ENCODE data around the gene CC2D2A.

The CC2D2A gene

DNA sequence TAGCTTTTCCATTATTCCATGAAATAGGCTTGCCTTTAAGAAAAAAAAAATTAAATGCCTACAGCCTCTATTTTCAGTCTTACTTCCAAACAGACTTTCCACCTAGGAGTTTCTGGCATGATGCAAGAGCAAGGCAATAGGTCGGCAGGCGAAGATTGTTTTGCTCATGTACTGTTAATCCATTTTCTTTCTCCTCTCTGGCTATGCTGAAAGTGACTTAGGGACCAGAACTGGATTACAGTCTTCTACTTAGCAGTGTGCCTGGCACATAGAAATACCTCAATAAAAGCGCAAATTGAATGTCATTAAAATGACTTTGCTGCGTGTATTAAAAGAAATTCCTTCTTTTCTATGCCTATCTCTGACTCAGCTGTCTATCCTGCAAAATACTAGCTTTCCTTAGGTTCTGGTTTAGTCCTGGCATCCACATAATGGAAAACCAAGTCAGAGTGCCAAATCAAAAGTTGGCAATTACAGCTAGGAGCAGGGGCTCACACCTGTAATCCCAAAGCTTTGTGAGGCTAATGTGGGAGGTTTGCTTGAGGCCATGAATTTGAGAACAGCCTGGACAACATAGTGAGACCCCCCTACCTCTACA, 51.9 kb downstream of the CC2D2A start:
- no peak for DNase-seq

DNA sequence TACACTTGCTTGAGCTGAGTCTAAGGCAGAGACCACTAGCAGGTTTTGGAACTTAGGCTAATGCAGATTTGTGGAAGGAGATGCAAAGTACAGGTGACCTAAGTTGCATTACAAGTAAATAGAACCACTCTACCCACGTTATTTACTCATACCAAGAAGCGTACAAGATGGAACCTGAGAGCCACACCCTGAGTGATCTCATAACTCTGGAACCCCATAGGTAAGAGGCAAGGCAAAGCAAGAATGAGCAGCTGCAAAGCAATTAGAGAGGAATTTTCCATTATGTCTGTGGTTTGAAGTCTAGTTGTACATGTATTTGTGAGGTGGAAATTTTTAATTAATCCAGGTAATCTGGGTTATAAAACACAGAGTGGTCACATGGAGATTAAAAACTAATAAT, 55.4 kb downstream of the CC2D2A start:
- no peak for DNase-seq

DNA sequence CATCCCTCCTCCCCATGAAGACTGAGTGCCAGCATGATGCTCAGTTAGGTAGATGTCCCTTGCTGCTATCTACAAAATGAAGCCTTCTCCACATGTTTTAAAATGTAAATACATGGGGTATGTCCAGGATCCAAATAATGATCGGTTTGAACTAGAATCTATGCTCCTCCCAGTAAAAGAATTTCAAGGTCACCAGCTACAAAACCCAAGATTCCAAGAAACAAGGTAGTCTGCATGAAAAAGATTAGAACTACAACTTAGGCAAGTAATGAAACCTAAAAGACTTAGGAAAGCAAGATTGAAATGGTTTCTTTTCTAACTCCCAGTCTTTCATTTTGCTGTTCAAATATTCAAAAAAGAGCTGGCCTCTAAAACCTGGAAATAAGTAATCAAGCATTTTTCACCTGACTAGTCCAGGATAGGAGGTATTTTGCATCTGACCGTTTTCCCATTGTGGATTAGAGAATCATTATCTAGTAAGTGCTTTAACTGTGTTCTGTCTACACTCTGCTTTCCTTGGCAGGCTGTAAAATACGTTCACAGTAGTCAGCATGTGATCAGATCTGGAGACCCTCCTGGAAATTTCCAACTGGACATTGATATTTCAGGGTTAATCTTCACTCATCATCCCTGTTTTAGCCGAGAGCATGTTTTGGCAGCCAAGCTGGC, 57.4 kb downstream of the CC2D2A start:
- no peak for DNase-seq

DNA sequence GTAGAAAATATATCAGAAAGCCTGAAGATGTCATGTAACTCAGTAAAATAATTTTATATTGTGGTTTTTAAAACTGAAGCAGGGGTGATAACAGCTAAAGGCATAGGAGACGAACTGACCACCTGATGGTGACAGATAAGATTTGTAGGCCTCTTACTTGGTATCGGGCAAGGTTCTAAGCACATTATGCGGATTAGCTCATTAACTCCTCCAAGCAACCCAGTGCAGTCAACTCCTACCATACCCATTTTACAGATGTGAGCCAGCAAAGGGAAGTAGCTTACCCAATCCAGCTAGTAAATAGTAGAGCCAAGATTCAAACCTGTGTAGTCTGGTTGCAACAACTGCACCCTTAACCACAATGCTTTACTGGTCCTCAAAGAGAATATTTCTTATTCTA, 62.1 kb downstream of the CC2D2A start:
- DNase-seq, result no peak

DNA sequence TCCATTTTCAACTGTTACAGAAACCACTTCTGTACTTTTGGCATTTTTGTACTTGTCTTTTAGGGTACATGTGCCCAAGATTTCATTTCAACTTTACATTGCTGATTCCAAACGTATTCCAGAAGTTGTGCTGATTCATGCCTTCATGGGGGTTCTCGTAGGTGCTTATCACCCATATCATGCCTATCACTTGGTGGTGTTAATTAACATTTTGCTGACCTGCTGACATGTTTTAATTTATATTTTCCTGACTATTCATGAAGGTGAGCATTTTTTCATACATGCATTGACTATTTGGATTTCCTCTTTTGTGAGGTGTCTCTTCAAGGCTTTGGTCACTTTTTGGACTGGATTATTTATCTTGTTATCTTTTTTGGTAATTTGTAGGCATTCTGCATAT, 64.1 kb downstream of the CC2D2A start:
- no peak for DNase-seq

DNA sequence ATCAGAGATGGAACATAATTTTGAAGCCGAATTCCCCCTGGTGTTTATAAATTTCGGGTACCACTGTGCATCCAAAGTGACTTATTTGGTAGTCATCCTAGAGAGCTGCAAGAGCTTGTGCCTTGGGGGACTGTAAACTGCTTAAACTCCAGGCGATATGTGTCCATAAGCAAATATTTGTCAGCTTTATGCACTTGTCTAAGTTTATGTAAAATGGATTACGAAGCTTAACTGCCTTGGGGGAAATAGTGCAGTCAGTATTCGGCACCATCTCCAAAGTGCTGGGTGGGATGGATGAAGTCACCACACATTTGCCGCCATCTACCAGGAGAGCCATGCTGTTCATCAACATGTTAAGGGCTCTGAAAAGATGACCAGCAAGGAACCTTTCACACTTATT, 65.9 kb downstream of the CC2D2A start:
- no peak for DNase-seq

DNA sequence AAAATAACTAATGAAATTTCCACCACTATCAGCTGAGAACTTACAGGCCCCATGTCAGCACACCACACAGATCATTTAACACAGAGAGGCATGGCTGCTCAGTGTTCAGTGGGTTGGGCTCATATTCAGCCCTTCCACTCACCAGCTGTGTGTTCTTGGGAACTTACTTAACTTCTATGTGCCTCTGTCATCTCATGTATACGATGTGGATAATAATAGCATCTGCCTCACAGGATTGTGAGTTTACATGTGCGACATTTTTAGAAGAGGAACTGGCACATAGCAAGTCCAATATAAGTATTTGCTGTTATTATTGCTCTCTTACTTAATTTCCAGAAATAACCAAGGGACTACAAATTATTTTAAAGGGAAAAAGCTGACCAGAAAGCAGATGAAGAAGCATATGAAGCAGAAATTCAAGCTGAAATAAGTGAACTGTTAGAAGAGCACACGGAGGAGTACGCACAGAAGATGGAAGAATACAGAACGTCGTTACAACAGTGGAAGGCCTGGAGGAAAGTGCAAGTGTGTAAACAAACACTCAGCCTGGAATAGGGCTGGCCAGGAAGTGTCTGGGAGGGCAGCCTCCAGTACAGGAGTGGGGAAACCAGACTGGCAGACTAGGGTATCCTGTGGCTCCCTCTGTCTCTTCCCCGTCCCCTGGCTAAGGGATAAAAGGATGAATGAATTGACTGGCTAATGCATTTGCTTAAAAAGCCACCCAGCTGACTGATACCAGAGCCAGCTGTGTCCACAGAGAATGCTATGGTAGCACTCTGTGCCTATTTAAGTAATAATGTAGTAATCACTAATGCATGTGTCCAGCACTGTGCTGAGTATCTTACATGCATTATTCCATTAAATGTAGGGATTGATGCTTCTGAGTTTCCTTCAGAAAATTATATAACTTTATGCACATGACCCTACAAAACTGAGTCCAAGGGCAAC, 67.1 kb downstream of the CC2D2A start:
- DNase-seq, result no peak

DNA sequence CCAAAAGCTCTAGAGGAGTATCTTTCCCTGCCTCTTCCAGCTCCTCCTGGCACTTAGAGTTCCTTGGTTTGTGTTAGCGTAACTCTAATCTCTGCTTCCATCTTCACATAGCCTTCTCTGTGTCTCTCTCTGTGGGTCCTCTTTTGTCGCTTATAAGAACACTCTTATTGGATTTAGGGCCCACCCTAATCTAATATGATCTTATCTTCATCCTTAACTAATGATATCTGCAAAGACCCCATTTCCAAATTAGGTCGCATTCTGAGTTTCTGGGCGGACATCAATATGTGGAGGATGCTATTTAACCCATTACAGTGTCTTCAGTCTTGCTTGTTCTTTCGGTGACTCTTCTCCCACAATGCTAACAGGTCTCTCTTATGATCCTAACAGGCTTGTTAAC, 72.3 kb downstream of the CC2D2A start:
- no peak for DNase-seq

DNA sequence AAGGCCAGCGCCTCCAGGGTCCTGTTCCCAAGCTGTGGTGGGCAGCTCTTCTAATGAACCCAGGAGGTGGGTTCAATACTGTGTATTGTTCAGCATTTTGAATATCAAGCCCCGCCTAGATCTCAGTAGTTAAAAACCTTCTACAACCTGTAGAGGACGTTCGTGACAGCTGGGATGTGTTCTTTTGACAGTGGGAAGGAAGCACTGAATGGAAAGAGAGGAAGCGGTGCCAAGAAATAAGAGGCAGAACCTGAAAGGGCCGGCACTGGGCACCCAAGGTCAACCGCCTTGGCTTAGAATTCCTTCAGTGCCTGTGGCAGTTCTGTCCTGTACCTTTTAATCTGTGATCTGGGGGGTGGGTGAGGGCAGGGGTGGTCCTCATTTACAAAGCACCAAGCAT, 73.1 kb downstream of the CC2D2A start:
- DNase-seq, result no peak

DNA sequence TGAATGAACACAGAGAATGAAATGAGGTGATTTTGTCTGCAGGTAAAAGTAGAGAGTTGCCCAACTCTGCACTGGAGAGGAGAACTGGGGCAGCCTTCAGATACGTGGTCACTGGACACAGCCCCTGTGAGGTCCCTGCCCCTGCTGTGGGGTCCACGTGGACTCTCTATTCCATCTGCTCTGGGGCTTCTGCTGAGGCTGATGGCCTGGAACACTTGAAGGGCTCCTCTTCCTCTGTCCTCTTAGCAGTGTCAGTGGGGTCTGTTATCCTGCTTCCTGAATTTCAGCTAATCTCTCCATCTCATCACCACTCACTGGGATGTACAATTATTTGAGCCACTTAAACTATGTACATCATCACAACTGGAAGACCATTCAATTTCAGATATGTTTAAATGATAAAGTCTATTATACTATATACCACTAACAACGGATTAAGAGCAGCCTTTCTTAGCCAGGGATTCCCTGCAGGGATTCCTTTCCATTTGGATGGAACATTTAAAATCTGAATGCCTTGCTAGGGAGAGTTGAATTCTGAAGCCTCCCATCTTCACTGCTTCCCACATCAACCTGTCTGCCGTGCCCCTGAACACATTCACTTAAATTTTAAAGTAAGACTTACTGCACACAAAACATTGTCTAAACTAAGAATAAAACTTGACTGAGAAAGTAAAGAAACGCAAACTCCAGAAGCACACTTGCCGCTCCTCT, 74.0 kb downstream of the CC2D2A start:
- no peak for DNase-seq

DNA sequence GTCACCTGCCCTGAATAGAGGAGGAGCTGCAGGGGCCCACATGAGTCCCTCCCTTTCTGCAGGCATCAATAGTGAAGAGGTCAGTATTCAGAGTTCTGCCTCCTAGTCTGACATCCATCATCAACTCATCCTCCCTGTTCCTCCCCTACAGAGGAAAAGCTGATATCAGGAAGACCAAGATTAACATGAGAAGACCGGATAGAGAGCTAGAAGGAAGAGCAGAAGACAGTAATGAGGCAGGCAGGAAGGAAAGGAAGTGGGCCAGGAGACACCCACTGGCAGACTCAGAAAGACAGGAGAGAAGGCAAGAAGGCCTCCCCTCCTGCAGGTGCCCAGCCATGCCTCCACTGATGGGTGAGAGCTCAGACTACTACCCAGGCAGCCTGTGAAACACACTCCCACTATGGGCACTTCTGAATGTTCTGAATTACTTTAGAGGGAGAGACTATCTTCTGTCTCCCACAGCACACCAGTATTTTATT, 74.6 kb downstream of the CC2D2A start:
- no peak for DNase-seq

DNA sequence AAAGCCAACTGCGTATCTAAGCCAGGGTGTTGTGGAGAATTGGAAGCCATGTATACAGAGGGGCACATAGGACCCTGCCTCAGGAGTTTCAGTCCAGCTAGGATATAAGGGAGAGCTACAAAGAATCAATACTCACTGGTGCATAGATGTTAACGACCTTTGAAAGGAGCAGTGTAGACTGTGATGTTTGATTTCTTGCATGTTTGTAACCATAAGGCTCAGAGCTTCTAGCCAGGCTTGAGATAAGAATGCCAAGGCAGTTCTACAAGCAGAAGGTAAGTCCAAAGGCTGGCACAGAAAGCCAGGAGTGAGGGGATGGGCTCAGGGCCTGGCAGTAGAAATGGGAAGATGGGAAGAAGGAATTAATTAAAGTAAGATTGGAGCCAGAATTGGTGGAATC, 75.7 kb downstream of the CC2D2A start:
- no peak for DNase-seq

DNA sequence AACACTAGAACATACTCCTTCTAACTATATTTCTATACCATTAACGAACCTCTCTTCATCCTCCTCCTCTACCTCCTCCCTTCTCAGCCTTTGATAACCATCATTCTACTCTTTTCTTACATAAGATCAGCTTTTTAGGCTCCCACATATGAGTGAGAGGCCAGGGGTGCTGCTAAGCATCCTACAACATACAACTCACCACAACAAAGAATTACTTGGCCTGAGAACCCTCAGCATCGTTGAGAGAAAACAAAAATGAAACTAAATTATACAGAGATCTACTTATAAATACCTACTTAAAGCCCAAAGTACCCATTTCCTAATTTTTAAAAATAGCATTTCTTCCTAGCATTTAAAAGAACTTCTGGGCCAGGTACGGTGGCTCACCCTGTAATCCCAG, 77.7 kb downstream of the CC2D2A start:
- DNase-seq, result no peak

DNA sequence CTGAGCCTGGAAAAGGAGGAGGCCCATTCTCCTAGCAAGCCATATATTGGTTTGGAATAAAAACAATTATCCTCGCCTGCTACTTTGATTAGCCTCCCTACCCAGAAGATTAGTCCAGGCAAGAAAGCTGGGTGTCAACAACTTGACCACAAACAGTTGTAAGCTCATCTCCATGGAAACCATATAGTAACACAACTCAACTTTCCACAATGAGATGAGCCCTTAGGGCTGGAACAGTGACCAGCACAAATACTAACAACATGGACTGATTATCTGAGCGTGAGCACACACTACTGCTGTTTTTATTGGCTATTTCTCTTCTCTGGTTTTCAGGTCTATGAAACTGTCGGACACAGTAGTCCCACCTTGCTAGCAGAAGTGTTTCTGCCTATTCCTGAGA, 80.8 kb downstream of the CC2D2A start:
- no peak for DNase-seq

DNA sequence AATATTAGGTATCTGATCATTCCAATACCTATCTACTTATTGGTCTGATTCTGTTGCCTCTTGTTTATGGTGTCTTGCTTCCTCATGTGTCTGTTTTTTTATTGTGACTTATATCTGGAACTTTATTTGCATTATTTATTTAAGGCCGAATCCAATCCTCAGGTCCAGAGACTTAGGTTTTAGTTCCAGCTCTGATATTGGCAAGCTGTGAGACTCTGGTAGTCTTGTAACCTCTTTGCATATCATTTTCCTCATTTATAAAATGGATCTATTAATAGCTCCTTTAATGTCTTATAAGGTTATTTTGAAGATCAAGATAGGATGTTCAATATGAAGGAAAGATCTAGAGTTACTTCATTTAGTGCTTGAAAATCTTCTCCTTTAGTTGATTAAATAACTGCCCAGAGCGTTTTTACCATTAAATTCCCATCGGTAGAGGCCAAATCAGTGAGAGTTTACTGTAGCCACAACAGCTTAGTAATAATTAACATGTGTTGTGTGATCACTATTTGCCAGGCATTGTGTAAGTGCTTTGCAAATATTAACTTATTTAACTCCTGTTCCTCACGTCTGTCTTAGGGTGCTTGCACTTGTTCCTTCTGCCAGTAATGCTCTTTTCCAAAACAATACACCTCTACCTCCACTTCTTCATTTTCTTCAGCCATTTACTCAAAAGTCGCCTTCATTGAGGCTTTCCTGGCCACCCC, 82.2 kb downstream of the CC2D2A start:
- DNase-seq, result no peak

DNA sequence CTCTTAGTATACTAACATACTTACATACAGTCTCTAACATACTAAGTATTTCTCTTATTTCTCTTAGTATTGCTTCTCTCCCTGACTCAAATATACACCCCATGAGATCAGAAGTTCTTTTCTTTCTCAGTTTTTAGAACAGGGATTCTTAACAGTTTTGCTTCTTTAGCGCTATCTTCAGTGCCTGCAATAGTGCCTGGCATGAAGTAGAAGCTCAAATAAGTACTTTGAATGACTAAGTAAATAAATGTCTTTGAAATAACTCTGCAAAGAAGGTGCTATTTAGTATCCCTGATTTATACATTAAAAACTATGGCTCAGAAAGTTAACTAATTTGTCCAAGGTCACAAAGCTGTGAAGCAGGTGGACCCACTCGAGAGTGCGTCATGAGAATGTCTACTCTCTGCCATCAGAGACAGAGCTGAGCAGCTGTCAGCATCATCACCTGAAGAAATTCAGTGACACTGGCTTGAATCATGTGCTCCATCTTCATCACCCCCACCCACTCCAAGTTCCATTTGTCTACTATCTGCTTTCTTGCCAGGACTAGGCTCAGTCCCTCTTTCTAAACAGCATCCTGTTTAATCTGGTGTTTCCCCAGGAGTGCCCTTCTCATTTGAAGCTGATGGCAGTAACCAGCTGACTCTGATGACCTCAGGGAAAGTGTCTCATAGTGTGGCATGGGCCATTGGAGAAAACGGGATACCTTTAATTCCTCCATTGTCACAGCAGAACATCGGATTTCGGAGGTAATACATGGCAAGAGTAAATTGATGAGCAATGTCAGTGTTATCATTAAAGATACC, 83.1 kb downstream of the CC2D2A start:
- DNase-seq, result no peak

DNA sequence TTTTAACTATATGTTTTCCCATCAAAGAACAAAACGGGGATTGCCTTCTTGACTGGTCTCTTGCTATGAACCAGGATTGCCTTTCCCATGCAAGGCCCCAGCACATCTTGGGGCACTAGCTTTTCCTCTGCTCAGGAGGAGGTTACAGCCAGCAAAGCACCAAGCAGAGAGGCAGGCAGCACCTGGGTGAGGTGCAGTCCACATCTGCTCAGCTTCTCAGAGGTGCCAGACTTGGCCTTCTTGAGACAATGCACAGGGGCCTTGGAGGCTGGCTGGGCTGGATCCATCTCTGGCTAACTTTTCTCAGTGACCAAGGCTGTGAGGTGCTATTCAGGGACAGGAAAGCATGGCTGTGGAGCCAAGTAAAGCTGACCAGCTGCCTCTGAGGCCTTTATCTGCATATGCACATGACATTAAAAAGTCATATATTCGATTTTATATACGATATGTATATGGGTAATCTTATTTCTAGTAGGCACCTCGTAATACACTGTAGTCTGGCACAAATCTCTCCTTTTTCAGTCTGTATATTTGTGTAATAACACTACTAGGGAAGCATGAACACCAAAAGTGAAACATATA, 86.9 kb downstream of the CC2D2A start:
- DNase-seq, result no peak

DNA sequence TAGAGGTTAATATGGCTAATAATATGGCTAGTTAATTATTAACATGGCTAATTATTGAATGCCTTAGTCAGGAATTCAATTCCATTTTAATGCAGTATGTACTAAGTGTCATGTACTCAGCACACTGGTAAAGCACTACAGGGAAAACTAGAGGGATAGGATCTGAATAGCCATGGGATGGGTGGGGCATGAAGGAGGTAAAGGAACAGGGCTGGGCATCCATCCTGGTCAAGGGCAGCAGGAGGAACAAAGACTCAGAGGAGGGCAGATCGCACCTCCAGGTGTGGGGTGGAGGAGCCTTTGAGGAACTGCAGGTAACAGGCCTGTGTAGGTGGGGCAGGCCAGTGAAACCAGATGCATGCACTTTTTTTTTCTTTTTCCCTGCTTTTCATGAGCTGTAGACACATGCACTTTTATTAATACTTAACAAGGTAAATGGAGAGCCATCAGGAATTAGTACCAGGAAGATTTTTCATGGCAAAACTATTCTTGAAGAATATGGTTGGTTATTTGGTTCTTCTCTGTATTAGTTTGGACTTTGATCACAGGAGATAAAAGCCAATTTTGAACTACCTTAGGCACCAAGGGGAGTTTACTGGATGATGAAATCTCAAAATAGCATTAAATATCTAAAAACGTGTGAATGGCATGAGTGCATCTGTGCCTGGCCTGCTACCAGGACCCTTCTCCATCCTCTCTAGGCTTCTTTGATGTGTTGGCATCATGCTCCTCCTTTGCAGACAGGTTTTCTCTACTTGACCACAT, 88.3 kb downstream of the CC2D2A start:
- DNase-seq, result no peak

DNA sequence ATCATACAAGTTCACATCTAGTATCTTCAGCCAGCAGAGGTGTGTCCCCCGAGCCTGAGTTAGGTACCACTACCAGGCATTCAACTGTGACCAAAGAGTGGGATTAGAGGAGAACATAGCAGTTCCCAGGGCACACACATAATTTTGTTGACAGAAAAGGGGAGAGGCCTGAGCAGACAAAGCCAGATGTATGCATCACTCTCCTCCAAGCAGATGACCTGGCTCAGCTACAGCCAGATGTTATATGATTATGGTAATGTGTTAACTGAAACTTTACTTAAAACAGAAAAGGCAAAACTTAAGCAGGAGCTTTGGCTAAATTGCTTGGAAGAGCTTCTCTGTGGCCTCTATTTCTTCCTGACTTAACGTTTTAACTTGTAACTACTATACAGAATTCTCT, 88.9 kb downstream of the CC2D2A start:
- no peak for DNase-seq

DNA sequence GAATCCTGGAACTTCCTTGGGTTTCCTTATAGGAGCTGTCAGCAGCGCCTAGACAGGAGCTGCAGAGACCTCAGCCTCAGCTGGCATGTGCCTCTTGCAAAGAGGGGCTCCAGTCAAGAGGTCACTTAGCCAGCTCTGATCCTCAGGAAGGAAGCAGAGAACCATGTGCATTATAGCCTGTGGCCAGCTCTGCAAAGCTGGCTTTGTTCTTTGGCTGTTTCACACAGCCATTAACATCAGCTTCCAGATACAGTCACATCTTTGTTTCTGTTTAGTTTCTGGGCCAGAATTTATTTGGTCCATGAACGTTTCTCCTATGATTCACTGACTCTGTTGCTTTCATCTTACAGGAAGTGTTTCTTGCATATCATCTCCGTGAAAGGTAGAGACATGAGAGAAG, 92.4 kb downstream of the CC2D2A start:
- no peak for DNase-seq

DNA sequence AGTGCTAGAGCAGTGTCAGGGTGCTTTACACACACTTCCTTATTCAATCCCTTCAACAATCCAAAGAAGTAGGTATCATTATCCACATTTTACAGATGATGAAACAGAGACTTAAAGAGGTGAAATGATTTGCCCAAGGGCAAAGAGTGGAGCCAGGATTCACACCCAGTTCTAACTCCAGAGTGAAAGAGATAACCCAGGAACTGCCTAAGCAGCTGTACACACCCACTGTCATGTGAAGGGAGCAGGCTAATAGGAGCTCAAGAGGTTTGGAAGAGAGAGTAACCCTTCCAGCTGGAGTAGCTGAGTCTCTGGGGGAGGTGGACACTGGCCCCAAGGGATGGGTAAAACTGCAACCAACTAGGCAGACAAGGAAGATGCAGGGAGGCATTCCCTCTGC, 92.9 kb downstream of the CC2D2A start:
- no peak for DNase-seq

All from activated T-cell treated with anti-CD3 and anti-CD28 coated beads for 4 hours (primary cell).